OCI-LY1 (cell line): ENCODE data around the gene TYW1B.
"Not testable (repeated sequence)": the region's sequence is repeated elsewhere in the genome, so short reads cannot be mapped to it uniquely, and the experiment has no call there.

ENCODE experiments used
- CTCF ChIP-seq: fragments of 200-600 bp; sonication (generic), shearing (Covaris generic); IDR thresholded peaks from 2 replicates; pipeline ENCODE4 v1.5.1; 2017; ENCODE audit warnings: mild to moderate bottlenecking, antibody characterized with exemption, low read length, moderate library complexity, mixed read lengths
- EZH2 ChIP-seq: fragments of 200-600 bp; sonication (generic), shearing (Covaris generic); IDR thresholded peaks from 2 replicates; pipeline ENCODE4 v1.8.0; 2017; ENCODE audit warnings: borderline replicate concordance, mixed run types, mild to moderate bottlenecking, antibody characterized with exemption, low read length, moderate library complexity, mixed read lengths

- TF ChIP-seq CTCF, EZH2: not testable (repeated sequence)
Measured at GRCh38 chr7:72700548-72700947, 127.5 kb downstream of the TYW1B start.
